Right lobe of liver (tissue), 6 donors: ENCODE results near the gene CYB561D2. TPM values are rescaled to one million over a fixed set of nuclear protein-coding genes. Genes with fewer than 3 reads are reported as not detected.
A peak's percentile ranks its signal among the peaks of the same experiment; 100 is the strongest.

ENCODE experiments used
- ATAC-seq, 4 donors: fragments of 200-7000 bp; cut with Tn5 transposase; one replicate each; pipeline ENCODE4 v1.9.1; 2020; ENCODE audit warnings: mild to moderate bottlenecking in 4 of 4, moderate library complexity in 4 of 4
- DNase-seq, 3 donors: peaks; one replicate each; pipeline ENCODE4 v3.0.0-alpha.2; 2020
- H3K27ac ChIP-seq, 3 donors: fragments of 200-600 bp; one replicate each; pipeline ENCODE4 v1.8.0; 2022
- H3K27me3 ChIP-seq, 2 donors: fragments of 200-600 bp; one replicate each; pipeline ENCODE4 v1.8.0; 2022
- H3K36me3 ChIP-seq, 4 donors: fragments of 200-600 bp; sonication (generic) in 1 of 4; one replicate each; pipeline versions ENCODE4 v1.5.1 to v1.8.0; 2017 to 2022; ENCODE audit warnings: control low read depth in 1 of 4
- H3K4me1 ChIP-seq, 4 donors: fragments of 200-600 bp; sonication (generic) in 1 of 4; one replicate each; pipeline versions ENCODE4 v1.5.1 to v1.8.0; 2017 to 2022; ENCODE audit warnings: control low read depth in 1 of 4
- H3K4me3 ChIP-seq, 3 donors: fragments of 200-600 bp; one replicate each; pipeline ENCODE4 v1.8.0; 2022
- H3K9me3 ChIP-seq, 4 donors: fragments of 200-600 bp; sonication (generic) in 1 of 4; one replicate each; pipeline versions ENCODE4 v1.5.1 to v1.8.0; 2017 to 2022; ENCODE audit warnings: control low read depth in 1 of 4
- POLR2A ChIP-seq: fragments of 450-650 bp; IDR thresholded peaks from one replicate; pipeline ENCODE4 v1.6.1; 2017; ENCODE audit warnings: antibody characterized with exemption, mild to moderate bottlenecking
- WGBS: methylation state at CpG from one replicate; pipeline ENCODE4 v1.1.6; 2018; ENCODE audit warnings: low coverage, low lambda C conversion rate; ENCODE audit not compliant: insufficient coverage; ENCODE audit errors: missing lambda C conversion rate; 5-methylcytosine and 5-hydroxymethylcytosine counted together
- intact Hi-C, 2 donors: fragments of 100-400 bp; cut with DNase I; formaldehyde crosslinking; loops; one replicate each; pipeline versions ENCODE4 v1.11.2 to v1.14.1; 2022
- long read RNA-seq: library from polyadenylated mRNA; unstranded; transcript quantifications from one replicate; pipeline ENCODE4 v2.0.0, GENCODE V29; 2019
- total RNA-seq, 6 experiments: library from RNA; depleted of rRNA in 2 of 6; stranded (reverse); fragments of >200 nt in 2 of 6; fragmentation: NEBNext Ultra II Directional in 3 of 6; extraction: Animal tissue kit (Norgen Biotek cat#: 25700) in 3 of 6; gene quantifications; one replicate each; pipeline versions ENCODE4 v1.1.0 to v1.2.4, GENCODE V29; 2016 to 2023
- TF ChIP-seq, protein P1 (sequence below), 4 donors: fragments of 200-600 bp in 3 of 4; fragments of 450-650 bp in 1 of 4; IDR thresholded peaks; one replicate each; pipeline versions ENCODE4 v1.5.1 to v1.8.0; 2016 to 2022; ENCODE audit warnings: antibody characterized with exemption in 4 of 4, mild to moderate bottlenecking in 2 of 4
- donor health status: DM: no; HTN: yes; CAD: no.
- donor health status: DM: no; HTN: no; CAD: no.
- donor health status: DM: no; HTN: no; CAD: no.
- donor health status: DM: no; HTN: yes; CAD: no.
- donor health status: DM: no; HTN: yes; CAD: no.

Gene CYB561D2, protein sequence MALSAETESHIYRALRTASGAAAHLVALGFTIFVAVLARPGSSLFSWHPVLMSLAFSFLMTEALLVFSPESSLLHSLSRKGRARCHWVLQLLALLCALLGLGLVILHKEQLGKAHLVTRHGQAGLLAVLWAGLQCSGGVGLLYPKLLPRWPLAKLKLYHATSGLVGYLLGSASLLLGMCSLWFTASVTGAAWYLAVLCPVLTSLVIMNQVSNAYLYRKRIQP
- total RNA-seq, result 10 to 100 TPM; 14.3 to 29.4 (median 20.7) TPM
- long read RNA-seq, partial matches to known transcripts, result 0 of 6 reads
- long read RNA-seq, other reads (novel, unspliced or antisense), result 0 of 6 reads

GRCh38 chr3:50350527-50351322 lies at the start of gene CYB561D2, which contains the start of gene NPRL2:
Gene CYB561D2 (plus strand): TSS chr3:50350862. CDS start chr3:50351434, 572 bp downstream.
Gene NPRL2 (minus strand): TSS chr3:50350775. CDS start chr3:50350652, 123 bp downstream.
- DNase-seq, result peak; percentile 98 to 99 (median 99)
- Histone ChIP-seq H3K4me3 (peak within 1 kb of the TSS; percentile 74 to 78 (median 74)), H3K27ac (peak within 1 kb of the TSS; percentile 90 to 92 (median 91)), H3K9me3 (no peaks in the 10 kb centered on the region), H3K27me3 (no peaks in the 10 kb centered on the region), H3K4me1 (peaks cover 0 to 34% (median 12%) of the 10 kb centered on the region in 4 donors), H3K36me3 (peaks cover 0 to 29% (median 5%) of the 10 kb centered on the region in 4 donors)
- intact Hi-C loops, result no loop called here
- WGBS, result no CpG with 5 or more reads among the region's 64 CpGs
- peak; percentile 83 to 94 (median 92) for ATAC-seq
- TF ChIP-seq, protein P1, sequence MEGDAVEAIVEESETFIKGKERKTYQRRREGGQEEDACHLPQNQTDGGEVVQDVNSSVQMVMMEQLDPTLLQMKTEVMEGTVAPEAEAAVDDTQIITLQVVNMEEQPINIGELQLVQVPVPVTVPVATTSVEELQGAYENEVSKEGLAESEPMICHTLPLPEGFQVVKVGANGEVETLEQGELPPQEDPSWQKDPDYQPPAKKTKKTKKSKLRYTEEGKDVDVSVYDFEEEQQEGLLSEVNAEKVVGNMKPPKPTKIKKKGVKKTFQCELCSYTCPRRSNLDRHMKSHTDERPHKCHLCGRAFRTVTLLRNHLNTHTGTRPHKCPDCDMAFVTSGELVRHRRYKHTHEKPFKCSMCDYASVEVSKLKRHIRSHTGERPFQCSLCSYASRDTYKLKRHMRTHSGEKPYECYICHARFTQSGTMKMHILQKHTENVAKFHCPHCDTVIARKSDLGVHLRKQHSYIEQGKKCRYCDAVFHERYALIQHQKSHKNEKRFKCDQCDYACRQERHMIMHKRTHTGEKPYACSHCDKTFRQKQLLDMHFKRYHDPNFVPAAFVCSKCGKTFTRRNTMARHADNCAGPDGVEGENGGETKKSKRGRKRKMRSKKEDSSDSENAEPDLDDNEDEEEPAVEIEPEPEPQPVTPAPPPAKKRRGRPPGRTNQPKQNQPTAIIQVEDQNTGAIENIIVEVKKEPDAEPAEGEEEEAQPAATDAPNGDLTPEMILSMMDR (IDR thresholded peaks at IDR 0.05), result no peak
- peak; percentile 89 for TF ChIP-seq POLR2A

- DNase-seq, result peak; percentile 79 to 93 (median 92)
- WGBS, result 13% methylated on average over 6 of the region's 32 CpGs
Observed at GRCh38 chr3:50302095-50303012, 48.3 kb upstream of the CYB561D2 start.

DNA sequence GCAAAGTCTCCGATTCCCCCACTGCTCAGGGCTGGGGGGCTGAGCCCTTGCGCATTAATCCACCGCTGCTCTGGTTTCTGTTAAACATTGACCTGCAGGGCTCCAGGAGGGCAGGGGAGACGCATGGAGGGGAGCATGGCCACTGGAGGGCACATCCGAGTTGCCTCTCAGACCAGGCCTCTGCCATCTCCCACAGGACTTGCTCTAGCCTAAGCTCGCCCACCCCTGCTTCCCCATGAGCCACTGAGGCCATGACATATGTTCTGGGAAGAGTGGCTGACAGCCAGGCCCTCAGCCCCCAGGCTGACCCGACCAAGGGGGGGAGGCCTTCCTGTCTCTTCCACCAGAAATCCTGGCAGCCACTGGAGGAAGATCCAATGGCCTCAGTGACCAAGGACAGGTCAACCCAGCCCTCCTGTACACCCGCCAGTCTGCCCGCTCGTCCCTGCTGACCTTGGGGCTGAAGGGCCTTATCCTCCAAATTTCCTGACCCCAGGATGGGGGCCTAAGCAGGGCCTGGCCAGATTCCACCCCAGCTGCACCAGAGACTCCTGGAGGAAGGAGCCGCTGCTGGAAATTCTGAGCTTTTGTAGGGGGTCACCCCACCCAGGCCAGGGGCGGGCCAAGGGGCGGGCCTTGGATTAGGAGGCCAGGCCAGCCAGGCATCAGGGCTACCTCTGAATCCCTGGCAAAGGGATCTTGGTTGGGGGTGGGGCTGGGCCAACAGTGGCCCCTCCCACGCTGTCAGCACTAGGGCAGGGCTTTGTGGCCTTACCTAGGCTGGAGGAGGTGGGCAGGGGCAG lies 47.4 kb upstream of the CYB561D2 start, which contains the start of gene HYAL1:
HYAL1 (minus strand) TSS at position 562 of the 803 bp plus-strand sequence. CDS start 618 bp downstream, outside the sequence.
- DNase-seq, result peak; percentile 93 to 96 (median 96)
- ATAC-seq, result peak; percentile 55 to 73 (median 64)

More at GRCh38 chr3:50302095-50303012, 48.3 kb upstream of the CYB561D2 start:
- peak; percentile 4 to 35 (median 20) for ATAC-seq
- Histone ChIP-seq H3K4me1 (peaks cover 0 to 26% (median 14%) of the 10 kb centered on the region in 4 donors), H3K4me3 (peak overlapping the region; percentile 58 to 77 (median 59)), H3K27me3 (no peaks in the 10 kb centered on the region), H3K36me3 (no peaks in the 10 kb centered on the region), H3K27ac (peak overlapping the region; percentile 86 to 96 (median 88)), H3K9me3 (no peaks in the 10 kb centered on the region)
- TF ChIP-seq, protein P1 (IDR thresholded peaks at IDR 0.05), result no peak
- TF ChIP-seq POLR2A, result peak; percentile 79
- intact Hi-C loops, result no loop called here

More for the DNA sequence above, 47.4 kb upstream of the CYB561D2 start, which contains the start of gene HYAL1:
- no peaks in the 10 kb centered on the region for H3K9me3 ChIP-seq
- peak within 1 kb of the TSS; percentile 86 to 96 (median 88) for H3K27ac ChIP-seq
- peaks cover 0 to 26% (median 14%) of the 10 kb centered on the region in 4 donors for H3K4me1 ChIP-seq
- WGBS, result 9% methylated on average over 5 of the region's 14 CpGs
- TF ChIP-seq, protein P1 (IDR thresholded peaks at IDR 0.05), result peak; percentile 28 to 42 (median 34)
- peak; percentile 75 for TF ChIP-seq POLR2A
- H3K27me3 ChIP-seq, result no peaks in the 10 kb centered on the region
- intact Hi-C loops, result no loop called here
- H3K4me3 ChIP-seq, result peak within 1 kb of the TSS; percentile 58 to 77 (median 59)
- no peaks in the 10 kb centered on the region for H3K36me3 ChIP-seq
